B cell (primary cell): ENCODE measurements around the gene GORASP2. TPM values are rescaled to one million over a fixed set of nuclear protein-coding genes. Genes with fewer than 3 reads are reported as not detected.

Experiments
- ATAC-seq: fragments of 200-7000 bp; cut with Tn5 transposase; one replicate; pipeline ENCODE4 v1.10.0; 2021; ENCODE audit warnings: low read depth, mild to moderate bottlenecking, moderate number of reproducible peaks, moderate library complexity
- CTCF ChIA-PET: fragments of 350-600 bp; sonication (Branson Sonifier 250); formaldehyde crosslinking; loops from one replicate; lab custom pipeline; 2021; ENCODE audit warnings: antibody characterized with exemption, inconsistent platforms; lab: Charles Lee
- POLR2A ChIA-PET: fragments of 350-600 bp; sonication (Branson Sonifier 250); formaldehyde crosslinking; loops from one replicate; lab custom pipeline; 2021; ENCODE audit warnings: antibody characterized with exemption; lab: Charles Lee
- DNase-seq: peaks from one replicate; pipeline ENCODE4 v3.0.0; 2013
- H2AFZ ChIP-seq: 2 replicates; pipeline ENCODE4 v1.6.1; 2012; ENCODE audit warnings: mild to moderate bottlenecking, low read depth, low read length; ENCODE audit not compliant: insufficient read depth, poor library complexity, severe bottlenecking
- H3K27ac ChIP-seq, 2 donors: 1 replicate in 1 of 2; 2 replicates in 1 of 2; pipeline ENCODE4 v1.5.1; 2012 to 2013; ENCODE audit warnings: low read length in 2 of 2, mild to moderate bottlenecking in 2 of 2, moderate library complexity in 1 of 2
- H3K27me3 ChIP-seq, 4 experiments: fragments of 200-600 bp in 1 of 4; sonication (generic) in 1 of 4; replicated peaks in 1 of 4; 1 replicate in 2 of 4; 2 replicates in 2 of 4; pipeline versions ENCODE4 v1.6.1 to v1.7.0; 2013 to 2016; ENCODE audit warnings: low read length in 3 of 4, mild to moderate bottlenecking in 2 of 4, mixed read lengths in 1 of 4, moderate library complexity in 1 of 4; ENCODE audit not compliant: insufficient read depth in 4 of 4, control insufficient read depth in 3 of 4; ENCODE audit errors: control extremely low read depth in 1 of 4
- H3K36me3 ChIP-seq, 2 experiments: replicated peaks in 1 of 2; 1 replicate in 1 of 2; 2 replicates in 1 of 2; pipeline versions ENCODE4 v1.6.1 to v1.7.1; 2013; ENCODE audit warnings: low read length in 1 of 2; ENCODE audit not compliant: insufficient read depth in 2 of 2, control insufficient read depth in 1 of 2; ENCODE audit errors: control extremely low read depth in 1 of 2, extremely low read depth in 1 of 2
- H3K4me1 ChIP-seq, 2 donors: fragments of 200-600 bp in 1 of 2; sonication (generic) in 1 of 2; 1 replicate in 1 of 2; 2 replicates in 1 of 2; pipeline versions ENCODE4 v1.5.1 to v1.6.1; 2013 to 2017; ENCODE audit warnings: low read length in 2 of 2; ENCODE audit not compliant: control insufficient read depth in 2 of 2, insufficient read depth in 2 of 2
- H3K4me2 ChIP-seq: replicated peaks from 2 replicates; pipeline ENCODE3; 2012; ENCODE audit warnings: mild to moderate bottlenecking, low read depth, low read length; ENCODE audit not compliant: poor library complexity, severe bottlenecking
- H3K4me3 ChIP-seq, 5 experiments: fragments of 200-600 bp in 1 of 5; sonication (generic) in 1 of 5; 1 replicate in 3 of 5; 2 replicates in 2 of 5; pipeline versions ENCODE4 v1.5.1 to v1.7.0; 2011 to 2016; ENCODE audit warnings: low read length in 4 of 5, mild to moderate bottlenecking in 4 of 5, low read depth in 2 of 5, control low read depth in 1 of 5, moderate library complexity in 1 of 5; ENCODE audit not compliant: insufficient read depth in 1 of 5; ENCODE audit errors: control extremely low read depth in 1 of 5, extremely low read depth in 1 of 5
- H3K79me2 ChIP-seq: fragments of 200-600 bp; sonication (generic); one replicate; pipeline ENCODE4 v1.6.0; 2016; ENCODE audit warnings: low read length; ENCODE audit not compliant: control insufficient read depth, insufficient read depth
- H3K9ac ChIP-seq: fragments of 200-600 bp; sonication (generic); 2 replicates; pipeline ENCODE4 v1.6.1; 2017; ENCODE audit warnings: mild to moderate bottlenecking, low read length, moderate library complexity
- H3K9me3 ChIP-seq, 3 donors: one replicate each; pipeline versions ENCODE4 v1.6.1 to v1.7.1; 2013; ENCODE audit warnings: low read length in 2 of 3; ENCODE audit not compliant: control insufficient read depth in 2 of 3, insufficient read depth in 1 of 3; ENCODE audit errors: control extremely low read depth in 1 of 3
- H4K20me1 ChIP-seq: 2 replicates; pipeline ENCODE4 v1.6.0; 2012; ENCODE audit warnings: mild to moderate bottlenecking, low read length; ENCODE audit not compliant: insufficient read depth, control insufficient read depth, poor library complexity, severe bottlenecking
- H3K27ac Mint-ChIP-seq: one replicate; pipeline ENCODE4 v1.8.0; 2021; ENCODE audit warnings: mixed read lengths
- H3K27me3 Mint-ChIP-seq: one replicate; pipeline ENCODE4 v1.8.0; 2021; ENCODE audit warnings: mixed read lengths
- H3K4me1 Mint-ChIP-seq: one replicate; pipeline ENCODE4 v1.8.0; 2021; ENCODE audit warnings: mixed read lengths
- H3K4me3 Mint-ChIP-seq: one replicate; pipeline ENCODE4 v1.8.0; 2021; ENCODE audit warnings: mixed read lengths
- H3K9me3 Mint-ChIP-seq: one replicate; pipeline ENCODE4 v1.8.0; 2022; ENCODE audit warnings: mixed read lengths; ENCODE audit not compliant: insufficient read depth
- WGBS: methylation state at CpG from one replicate; pipeline ENCODE4 v1.1.5; 2013; ENCODE audit warnings: missing lambda C conversion rate; ENCODE audit not compliant: insufficient coverage; 5-methylcytosine and 5-hydroxymethylcytosine counted together
- intact Hi-C: fragments of 100-400 bp; cut with micrococcal nuclease; formaldehyde crosslinking; loops from one replicate; pipeline ENCODE4 v1.10.0; 2022
- polyA plus RNA-seq: library from polyadenylated mRNA; depleted of rRNA; stranded (reverse); fragments of >200 nt; gene quantifications from 2 replicates; pipeline ENCODE4 v1.2.3, GENCODE V29; 2012
- total RNA-seq, 2 donors: library from RNA; stranded (reverse); fragments of 120-200 nt in 1 of 2; gene quantifications; 1 replicate in 1 of 2; 2 replicates in 1 of 2; pipeline versions ENCODE4 v1.2.3 to v1.2.4, GENCODE V29; 2013 to 2022
- TF ChIP-seq, protein P1 (sequence below): fragments of 200-600 bp; IDR thresholded peaks from one replicate; pipeline ENCODE4 v1.8.0; 2022; ENCODE audit warnings: antibody characterized with exemption, mild to moderate bottlenecking

Gene GORASP2
- total and polyA plus RNA-seq, 2 donors (not counting 1 experiment from before 2014, with no cell fraction given), result 40.5 to 50.5 TPM

GRCh38 chr2:170929686-170930050 is 615 bp downstream of the GORASP2 start:
- no peak for DNase-seq
- intact Hi-C loops, result loop anchor here (1.0 kb wide), 7 partner anchors 44 to 1627 kb away; partner anchors contain the start of genes DCAF17, DYNC1I2, HAT1 and PDK1
- H2AFZ ChIP-seq, result peak overlapping the region; percentile 90

More at GRCh38 chr2:170929686-170930050, 615 bp downstream of the GORASP2 start:
- Histone ChIP-seq H3K27me3 (no peaks in the 10 kb centered on the region), H3K27ac (peak overlapping the region; percentile 75 to 90), H3K36me3 (no peaks in the 10 kb centered on the region), H3K9ac (peak overlapping the region; percentile 84), H4K20me1 (peaks cover 12% of the 10 kb centered on the region), H3K79me2 (peaks cover 54% of the 10 kb centered on the region), H3K4me1 (peaks cover 20 to 22% of the 10 kb centered on the region in 2 donors), H3K9me3 (peaks cover 0 to under 1% (median 0%) of the 10 kb centered on the region in 3 donors), H3K4me3 (peak overlapping the region; percentile 73 to 95 (median 89)), H3K4me2 (peak overlapping the region; percentile 91)
- CTCF ChIA-PET, result interaction anchor here (0.6 to 2.5 kb wide), 12 partner anchors 11 to 757 kb away, joined by 3 to 17 read pairs (median 4); partner anchors contain the start of genes DCAF17, DYNC1I2 and METTL8
- POLR2A ChIA-PET, result interaction anchor here (1.8 kb wide), 1 partner anchor 504 kb away, joined by 5 read pairs; the partner anchor contains the start of genes DCAF17 and METTL8
- no peak for ATAC-seq
- Mint-ChIP-seq H3K27me3 (no peaks in the 10 kb centered on the region), H3K4me1 (peaks cover 34% of the 10 kb centered on the region), H3K9me3 (no peaks in the 10 kb centered on the region), H3K4me3 (peak overlapping the region; percentile 91), H3K27ac (peak overlapping the region; percentile 84)
- TF ChIP-seq, protein P1, sequence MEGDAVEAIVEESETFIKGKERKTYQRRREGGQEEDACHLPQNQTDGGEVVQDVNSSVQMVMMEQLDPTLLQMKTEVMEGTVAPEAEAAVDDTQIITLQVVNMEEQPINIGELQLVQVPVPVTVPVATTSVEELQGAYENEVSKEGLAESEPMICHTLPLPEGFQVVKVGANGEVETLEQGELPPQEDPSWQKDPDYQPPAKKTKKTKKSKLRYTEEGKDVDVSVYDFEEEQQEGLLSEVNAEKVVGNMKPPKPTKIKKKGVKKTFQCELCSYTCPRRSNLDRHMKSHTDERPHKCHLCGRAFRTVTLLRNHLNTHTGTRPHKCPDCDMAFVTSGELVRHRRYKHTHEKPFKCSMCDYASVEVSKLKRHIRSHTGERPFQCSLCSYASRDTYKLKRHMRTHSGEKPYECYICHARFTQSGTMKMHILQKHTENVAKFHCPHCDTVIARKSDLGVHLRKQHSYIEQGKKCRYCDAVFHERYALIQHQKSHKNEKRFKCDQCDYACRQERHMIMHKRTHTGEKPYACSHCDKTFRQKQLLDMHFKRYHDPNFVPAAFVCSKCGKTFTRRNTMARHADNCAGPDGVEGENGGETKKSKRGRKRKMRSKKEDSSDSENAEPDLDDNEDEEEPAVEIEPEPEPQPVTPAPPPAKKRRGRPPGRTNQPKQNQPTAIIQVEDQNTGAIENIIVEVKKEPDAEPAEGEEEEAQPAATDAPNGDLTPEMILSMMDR, result no peak
- WGBS, result 1% methylated on average over 15 of the region's 21 CpGs
